ENCODE data around the gene HDDC2.

The HDDC2 gene

GRCh38 chr6:125245109-125245508 is 56.7 kb downstream of the HDDC2 start:
- FAIRE-seq, result no peak
- DNase-seq (ENCODE audit: low spot score), result no peak

GRCh38 chr6:125237764-125238163 is 64.0 kb downstream of the HDDC2 start:
- no peak for FAIRE-seq
- DNase-seq (ENCODE audit: low spot score), result no peak

GRCh38 chr6:125236536-125237327 is 65.0 kb downstream of the HDDC2 start:
- FAIRE-seq, result no peak

GRCh38 chr6:125233202-125233601 is 68.6 kb downstream of the HDDC2 start:
- DNase-seq (ENCODE audit: low spot score) (no peak), FAIRE-seq (no peak)

More at GRCh38 chr6:125236536-125237327, 65.0 kb downstream of the HDDC2 start:
- no peak for DNase-seq (ENCODE audit: low spot score)

GRCh38 chr6:125232466-125232865 is 69.3 kb downstream of the HDDC2 start:
- FAIRE-seq (no peak), DNase-seq (ENCODE audit: low spot score) (no peak)

GRCh38 chr6:125231574-125232343 is 70.0 kb downstream of the HDDC2 start:
- no peak for FAIRE-seq

GRCh38 chr6:125231133-125231532 is 70.6 kb downstream of the HDDC2 start:
- DNase-seq (ENCODE audit: low spot score), result no peak
- no peak for FAIRE-seq

More at GRCh38 chr6:125231574-125232343, 70.0 kb downstream of the HDDC2 start:
- no peak for DNase-seq (ENCODE audit: low spot score)

- no peak for DNase-seq (ENCODE audit: low spot score)
- no peak for FAIRE-seq
These were observed 71.1 kb downstream of the HDDC2 start for GRCh38 chr6:125230674-125231073.

GRCh38 chr6:125228981-125229479 is 72.7 kb downstream of the HDDC2 start:
- no peak for DNase-seq (ENCODE audit: low spot score)
- FAIRE-seq, result no peak

GRCh38 chr6:125227244-125227643 is 74.5 kb downstream of the HDDC2 start:
- FAIRE-seq (no peak), DNase-seq (ENCODE audit: low spot score) (no peak)
